AG20443 (cell line): ENCODE data around the gene GAB4.

Experiments
- DNase-seq: peaks from one replicate; pipeline ENCODE4 v3.0.0; 2012; ENCODE audit warnings: low spot score, mixed read lengths

Gene GAB4

DNA sequence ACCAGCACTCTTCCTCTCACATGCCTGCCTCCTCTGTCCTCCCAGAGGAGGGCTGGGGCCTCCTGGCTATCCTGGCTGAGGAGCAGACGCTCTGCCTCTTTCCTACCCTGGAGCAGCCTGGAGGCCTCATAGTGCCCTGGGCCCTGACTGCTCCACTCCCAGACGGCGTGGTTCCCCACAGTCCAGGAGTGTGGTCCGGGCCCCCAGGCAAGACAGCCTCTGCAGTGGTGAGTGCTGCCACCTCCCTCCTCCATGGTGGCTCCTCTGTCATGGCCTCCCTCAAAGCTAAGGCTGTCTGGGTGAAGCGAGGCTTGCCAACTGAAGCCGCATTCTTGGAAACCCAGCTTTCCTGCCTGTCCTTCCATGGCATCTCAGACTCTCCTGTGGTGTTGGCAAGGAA lies 19.8 kb downstream of the GAB4 start:
- DNase-seq = no peak

DNA sequence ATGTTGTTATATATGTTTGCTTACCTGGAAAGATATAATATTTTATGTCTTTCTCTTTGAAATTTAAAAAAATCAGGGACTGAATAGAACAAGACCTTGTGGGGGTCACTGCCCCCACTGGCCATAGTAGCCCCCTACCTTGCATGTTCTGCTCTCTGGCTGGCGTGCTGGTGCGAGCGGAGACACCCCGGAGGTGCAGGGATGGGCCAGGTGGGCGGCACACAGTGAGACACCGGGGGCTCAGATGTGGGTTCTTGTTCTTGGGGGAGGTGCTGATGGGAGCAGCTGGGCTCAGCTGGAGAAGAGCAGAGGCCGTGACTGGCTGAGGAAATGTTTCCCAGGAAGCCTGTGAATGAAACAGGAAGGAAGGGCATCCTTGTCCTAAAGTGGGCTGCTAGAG lies 20.2 kb downstream of the GAB4 start:
- DNase-seq = no peak

DNA sequence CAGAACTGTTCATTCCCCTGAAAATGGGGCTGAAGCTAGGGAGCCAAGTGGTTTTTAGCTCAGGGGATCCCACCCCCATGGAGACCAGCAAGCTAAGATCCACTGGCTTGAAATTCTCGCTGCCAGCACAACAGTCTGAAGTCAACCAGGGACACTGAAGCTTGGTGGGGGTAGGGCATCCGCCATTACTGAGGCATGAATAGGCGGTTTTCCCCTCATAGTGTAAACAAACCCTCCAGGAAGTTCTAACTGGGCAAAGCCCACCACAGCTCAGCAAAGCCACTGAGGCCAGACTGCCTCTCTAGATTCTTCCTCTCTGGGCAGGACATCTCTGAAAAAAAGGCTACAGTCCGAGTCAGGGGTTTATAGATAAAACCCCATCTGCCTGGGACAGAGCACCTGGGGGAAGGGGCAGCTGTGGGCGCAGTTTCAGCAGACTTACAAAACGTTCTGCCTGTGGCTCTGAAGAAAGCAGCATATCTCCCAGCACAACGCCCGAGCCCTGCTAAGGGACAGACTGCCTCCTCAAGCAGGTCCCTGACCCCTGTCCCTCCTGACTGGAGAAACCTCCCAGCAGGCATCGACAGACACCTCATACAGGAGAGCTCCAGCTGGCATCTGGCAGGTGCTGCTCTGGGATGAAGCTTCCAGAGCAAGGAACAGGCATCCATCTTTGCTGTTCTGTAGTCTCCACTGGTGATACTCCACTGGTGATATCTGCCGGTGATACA lies 32.7 kb downstream of the GAB4 start:
- no peak for DNase-seq

DNA sequence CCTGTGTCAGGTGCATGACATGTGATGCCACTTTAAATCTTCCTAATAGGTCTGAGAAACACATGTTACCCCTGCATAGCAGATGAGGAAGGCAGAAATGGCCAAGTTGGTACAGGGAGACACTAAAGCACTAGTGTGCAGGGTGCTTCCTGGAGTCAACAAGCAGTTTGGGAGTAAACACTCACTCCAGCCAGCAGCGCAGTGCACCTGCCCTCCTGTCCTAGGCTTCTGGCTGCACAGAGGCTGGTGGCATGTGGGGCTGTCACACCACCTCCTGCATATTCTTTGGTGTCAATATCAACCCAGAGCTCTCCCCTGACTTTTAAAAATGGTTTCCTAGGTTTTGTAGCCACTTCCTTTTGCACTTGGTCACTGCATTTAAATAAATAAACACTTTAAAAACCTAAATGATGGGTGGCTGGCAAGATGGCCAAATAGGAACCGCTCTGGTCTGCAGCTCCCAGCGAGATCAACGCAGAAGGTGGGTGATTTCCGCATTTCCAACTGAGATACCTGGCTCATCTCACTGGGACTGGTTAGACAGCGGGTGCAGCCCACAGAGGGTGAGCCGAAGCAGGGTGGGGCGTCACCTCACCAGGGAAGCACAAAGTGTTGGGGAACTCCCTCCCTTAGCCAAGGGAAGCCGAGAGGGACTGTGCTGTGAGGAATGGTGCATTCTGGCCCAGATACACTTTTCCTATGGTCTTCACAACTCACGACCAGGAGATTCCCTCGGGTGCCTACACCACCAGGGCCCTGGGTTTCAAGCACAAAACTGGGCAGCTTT lies 33.5 kb downstream of the GAB4 start:
- no peak for DNase-seq

DNA sequence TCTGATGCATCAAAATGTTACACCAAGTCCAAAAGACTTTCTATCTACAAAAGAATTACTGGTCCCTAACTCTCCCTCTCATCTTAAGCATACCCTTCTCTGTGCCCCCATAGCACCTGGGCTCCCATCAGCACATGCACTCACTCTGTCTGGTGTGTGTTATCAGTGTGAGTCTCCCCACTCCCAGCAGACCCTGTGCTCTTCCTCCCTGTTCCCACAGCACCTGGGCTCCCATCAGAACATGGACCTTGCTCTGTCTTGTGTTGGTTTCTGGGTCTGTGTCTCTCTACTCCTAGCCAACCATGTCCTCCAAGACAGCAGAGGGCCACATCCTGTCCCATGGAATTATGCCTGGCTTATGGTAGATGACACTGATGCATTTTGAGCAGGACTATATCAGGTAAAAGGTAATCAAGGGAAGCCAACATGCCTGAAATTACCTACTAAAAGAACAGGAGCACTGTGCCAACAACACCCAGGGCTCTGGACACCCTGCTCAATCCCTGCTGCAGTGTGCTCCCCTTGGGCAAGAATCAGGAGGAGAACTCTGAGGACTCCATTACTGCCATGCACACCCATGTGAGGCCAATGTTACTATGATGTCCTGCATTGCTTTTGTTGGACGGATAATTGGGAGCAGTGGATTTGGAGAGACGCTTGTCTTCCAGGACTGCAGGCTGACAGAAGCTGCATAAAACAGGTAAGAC lies 34.3 kb downstream of the GAB4 start:
- DNase-seq = no peak

DNA sequence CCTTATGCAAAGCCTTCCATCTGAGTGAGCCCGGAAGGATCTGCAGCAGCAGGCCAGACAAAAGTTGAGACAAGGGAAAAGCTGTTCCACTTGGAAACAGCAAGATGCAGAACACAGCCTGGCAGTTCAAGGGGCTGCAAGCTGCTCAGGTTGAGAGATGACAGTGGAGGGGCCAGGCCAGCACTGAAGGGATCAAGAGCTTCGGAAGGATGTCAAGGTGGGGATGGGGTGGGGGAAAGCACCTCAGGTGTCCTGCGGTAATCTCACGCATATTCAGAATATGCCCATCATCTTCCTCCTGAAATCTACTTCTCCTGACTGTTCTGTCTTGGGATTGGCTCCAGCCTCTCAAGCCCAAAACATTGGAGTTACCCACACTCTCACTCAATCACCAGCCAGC lies 35.7 kb downstream of the GAB4 start:
- DNase-seq = no peak

DNA sequence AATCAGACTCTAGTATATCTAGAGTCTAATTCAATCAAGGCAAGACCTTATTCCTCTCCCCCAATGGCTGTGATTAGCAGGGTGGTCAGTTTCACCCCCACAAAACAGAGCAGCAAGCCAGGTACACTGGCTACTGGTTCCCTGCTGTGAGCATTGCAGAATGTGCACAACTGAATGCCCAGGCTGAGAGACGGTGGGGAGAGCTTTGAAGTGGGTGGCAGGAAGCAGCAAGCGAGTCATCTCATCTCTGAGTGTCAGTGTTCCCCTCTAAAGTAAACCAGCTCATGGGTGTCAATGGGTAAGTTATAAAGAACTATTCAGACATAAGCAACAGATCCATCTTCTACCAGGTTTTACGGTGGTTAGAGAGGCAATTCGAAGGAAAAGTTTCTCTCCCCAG lies 37.6 kb downstream of the GAB4 start:
- no peak for DNase-seq

DNA sequence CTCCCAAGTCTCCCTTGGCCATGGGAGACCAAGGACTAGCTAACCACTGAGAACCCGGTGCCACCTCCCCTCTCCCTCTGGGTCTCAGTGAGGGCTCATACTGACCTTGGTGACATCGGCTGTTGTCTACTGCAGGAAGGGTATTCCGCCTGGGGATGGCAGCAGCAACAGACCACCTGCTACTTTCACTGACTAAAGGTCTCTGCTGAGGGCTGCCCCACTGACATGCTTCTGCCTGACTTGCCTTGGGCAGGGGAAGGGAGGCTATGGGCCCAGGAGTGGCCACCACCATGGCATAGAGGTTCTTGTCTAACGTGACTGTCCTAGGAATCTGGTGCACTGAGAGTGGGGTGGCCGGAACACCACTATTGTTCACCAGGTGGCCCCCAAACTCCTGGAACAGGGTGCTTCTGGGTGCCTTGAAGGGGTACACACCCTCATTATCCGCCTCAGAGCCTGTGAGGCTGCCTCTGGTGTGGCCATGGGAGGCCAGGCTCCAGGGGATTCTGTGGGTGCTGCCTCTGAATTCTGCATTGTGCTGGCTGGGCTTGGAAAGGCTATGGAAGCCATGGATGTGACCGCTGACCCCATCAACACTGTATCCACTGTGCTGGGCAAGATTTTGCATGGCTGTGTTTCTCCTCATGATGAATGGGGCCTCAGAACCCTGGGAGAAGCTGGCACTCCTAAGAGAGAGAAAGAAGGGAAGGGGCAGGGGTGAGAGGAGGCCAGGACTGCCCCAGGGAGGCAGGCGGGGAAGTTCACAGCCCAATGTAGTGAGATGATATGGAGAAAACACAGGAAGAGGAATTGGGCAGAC lies 38.3 kb downstream of the GAB4 start:
- no peak for DNase-seq

DNA sequence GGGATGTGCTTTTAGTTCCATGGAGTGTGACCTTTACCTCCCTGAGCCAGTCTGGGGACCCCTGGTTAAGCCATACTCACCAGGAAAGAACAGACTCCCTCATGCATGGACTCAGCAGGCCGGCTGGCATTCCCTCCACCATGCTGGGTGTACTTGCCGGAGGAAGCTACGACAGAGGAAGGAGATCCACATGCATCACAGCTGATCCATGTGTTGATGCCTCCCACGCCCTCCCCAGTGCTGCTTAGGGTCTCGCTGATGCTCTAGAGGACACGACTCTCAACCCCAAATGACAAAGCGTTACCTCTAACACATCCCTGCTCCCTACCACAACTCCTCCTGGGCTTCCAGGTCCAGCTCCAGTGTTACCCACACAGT lies 39.8 kb downstream of the GAB4 start:
- no peak for DNase-seq

DNA sequence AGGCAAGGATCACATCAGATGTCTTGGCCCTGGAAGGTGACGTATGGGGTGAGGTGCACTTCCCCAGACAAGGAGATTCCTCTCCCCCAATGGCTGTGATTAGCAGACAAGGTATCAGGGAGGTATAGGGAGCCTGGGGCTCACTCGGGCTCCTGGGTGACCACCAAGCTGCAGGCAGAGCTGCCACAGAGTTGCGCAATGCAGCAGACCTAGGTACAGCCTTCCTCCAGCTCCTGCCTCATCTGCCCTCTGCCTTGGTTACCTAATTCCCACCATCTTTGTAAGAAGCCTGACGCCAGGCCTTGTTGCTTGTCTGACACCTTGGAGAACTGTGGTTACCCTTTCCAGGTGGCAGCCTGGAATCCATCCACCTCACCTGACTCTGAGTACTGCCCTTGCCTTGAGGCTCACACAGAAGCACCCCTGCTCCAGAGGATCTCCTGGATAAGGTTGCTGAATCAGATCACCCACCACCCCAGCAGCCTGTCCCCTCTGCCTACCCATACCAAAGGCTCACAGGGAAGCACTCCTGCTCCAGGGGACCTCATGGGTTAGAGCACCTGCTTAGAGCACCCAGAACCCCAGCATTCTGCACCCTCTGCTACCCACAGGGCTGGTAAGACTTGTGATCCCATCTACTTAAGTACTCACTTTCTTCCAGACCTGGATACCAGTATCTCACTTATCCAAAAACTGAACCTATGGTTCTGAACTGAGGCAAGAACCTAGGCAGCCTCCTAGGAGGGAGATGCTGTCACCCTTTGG lies 40.4 kb downstream of the GAB4 start:
- no peak for DNase-seq

DNA sequence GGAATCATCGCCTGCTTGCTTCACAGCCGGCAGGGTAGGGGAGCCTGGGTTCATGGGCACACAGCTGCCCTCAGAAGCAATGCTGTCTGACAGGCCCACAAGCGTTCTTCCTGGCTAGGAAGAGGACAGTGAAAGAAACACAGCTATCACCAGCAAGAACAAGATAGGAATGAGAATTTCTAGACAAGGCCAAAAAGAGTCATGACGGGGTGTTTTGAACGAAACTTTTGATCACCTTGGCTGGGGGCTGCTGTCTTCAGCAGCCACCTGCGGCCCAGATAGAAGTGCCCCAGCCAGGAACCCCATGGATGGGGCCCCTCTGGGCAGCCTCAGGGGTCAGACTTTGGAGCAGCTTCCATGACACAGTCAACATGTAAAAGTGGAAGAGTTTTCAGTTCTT lies 41.8 kb downstream of the GAB4 start:
- no peak for DNase-seq

DNA sequence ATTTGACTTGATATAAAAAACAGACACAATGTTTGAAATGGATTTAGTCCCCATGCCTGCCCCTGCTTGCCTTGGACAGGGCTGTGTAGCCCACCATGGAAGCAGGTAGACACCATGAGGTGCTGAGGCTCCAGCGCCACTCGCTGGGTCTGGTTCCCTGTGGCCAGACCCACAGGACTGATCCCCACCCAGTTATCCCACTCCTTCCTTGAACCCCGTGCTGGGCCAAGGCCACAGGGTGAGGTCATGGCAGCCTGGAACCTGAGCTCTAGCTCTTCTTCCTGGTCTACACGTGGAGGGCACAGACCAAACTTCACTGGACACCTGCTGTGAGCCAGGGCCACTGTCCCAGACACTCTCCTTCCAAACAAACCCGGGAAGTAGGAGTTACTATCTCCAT lies 42.5 kb downstream of the GAB4 start:
- DNase-seq = peak; percentile 5

DNA sequence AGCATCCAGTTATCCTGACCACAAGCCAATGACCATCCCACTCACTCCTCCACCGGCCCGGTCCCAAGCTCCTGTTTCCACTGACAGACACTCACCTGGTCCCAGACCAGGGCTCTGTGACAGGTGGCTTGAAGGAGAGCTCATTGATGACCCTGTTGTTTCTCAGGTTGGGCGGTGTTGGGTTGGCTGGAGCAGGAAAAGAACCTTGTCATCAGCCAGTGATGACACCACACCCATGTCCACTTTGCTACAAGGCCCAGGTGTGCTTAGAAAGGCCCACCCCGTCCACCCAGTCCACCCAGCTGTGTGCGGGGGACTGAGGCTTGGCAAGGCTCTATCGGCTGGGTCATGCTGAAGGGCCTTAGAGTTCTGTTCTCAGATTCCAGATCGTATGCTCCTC lies 42.9 kb downstream of the GAB4 start:
- peak; percentile 5 for DNase-seq

DNA sequence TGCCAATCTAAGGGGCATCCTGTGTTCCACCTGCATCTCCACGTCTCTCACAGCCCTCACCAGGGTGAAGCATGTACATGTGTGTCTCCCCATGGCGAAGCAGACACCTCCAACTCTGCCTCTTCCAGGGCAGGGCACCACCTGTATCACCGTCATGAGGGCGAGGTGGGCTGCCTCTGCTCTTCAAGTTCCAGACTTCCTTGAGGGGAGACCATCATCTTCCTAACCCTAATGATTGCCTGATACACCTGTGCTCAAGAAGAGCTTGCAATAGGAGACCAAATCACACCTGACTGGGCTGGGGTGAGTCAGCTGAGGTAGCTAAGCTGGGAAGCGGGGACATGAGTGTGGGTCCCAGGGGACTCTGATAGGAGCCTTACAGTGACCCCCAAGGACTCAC lies 43.7 kb downstream of the GAB4 start:
- peak; percentile 4 for DNase-seq

DNA sequence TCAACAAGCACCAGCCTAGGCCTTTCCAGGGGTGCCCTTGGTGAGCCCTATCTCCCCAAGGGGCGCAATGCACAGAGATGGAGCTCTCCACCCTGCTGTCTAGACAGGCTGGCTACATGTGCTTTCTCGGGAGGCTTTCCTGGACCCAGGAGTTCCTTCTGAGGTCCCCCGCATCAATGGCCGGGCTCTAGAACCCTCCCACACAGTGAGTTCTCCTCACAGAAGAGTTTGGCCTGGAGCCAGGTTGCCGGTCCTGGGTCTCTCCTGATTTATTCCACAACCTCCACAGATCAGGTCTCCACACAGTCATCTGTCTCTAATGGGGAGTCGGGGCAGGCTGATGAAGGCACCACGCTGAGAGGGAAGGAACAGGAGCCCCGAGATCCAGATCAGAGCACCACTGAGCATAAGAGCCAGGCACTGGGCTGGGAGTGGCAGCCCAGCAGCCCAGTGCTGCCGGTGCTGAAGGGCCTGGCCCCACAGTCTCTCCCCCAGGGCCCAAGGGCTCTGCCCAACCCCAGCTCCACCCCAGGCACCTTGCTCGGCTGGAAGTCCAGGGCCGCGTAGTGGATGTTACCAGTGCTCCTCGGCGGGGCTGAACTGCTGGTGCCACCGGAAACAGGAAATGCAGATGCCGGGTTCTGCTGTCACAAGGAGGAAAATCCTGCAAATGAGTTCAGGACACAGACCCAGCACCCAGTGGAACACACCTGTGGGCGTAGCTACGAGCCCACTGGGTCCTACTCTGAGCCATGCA lies 44.7 kb downstream of the GAB4 start:
- peak; percentile 9 for DNase-seq

DNA sequence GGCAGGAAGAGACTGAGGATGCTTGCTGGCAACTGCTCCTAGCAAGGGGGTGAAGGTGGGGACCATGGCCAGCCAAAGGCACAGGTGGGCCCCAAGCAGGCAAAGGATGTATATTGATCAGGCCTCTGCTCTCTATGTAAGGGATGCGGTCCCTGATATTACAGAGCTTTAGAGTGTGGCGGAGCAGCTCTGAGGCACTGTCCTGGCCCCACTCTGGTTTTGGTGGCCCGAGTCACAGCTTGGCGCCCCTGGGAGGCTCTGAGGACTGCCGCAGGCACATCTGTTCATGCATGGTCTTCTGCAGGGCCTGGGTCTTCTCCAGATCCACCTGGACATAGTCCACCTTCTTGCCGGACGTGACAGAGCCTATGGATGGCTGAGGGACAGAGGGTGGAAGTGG lies 45.5 kb downstream of the GAB4 start:
- DNase-seq = no peak

DNA sequence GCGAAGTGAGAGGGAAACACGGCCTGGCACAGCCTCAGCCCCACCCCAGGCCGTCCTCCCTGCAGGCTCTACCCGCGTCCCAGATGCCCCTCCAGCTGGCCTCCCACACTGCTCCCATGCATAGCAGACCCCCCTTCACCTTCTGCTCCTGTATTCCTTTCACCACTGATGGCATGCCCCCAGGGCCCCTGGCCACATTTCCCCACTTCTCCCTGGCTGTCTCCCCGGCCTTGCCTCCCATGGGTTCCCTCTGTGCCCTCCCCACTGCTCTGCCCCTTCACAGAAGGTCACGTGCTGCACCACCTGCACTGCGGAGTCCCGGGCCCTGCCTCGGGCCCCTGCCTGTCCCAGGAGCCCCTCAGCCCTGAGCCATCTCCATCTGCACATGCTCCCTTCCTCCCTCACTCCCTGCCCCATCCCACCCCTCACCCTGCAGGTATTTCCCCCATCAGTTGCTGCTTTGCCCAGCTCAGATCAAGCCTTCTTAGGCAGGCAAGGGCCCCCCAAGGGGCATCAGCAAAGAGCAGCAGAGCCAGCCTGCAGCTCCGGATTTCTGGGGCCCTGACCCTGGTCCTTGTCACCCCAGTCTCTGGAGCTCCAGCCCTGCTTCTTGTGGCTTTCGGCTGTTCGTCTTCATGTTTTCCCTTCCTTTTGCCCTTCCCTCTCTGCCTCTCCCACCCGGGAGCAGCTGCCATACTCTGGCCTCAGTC lies 46.4 kb downstream of the GAB4 start:
- DNase-seq = peak; percentile 6

DNA sequence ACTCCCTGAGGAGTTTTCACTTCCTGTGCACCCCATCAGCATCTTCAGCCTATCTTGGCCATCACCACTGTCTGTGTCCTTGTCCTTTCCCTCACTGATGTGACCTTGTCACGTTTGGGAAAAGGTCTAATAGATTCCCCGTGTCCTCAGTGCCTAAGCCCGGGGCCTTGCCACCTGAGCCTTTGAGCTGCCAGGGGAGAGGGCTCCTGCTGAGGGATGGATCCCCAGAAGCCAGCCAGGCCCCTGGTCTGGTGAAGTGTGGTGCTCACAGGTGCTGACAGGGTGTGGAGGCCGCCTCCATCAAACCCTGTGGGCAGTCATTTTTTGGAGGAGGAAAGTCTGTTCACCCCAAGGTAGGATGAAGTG lies 47.2 kb downstream of the GAB4 start:
- peak; percentile 10 for DNase-seq

DNA sequence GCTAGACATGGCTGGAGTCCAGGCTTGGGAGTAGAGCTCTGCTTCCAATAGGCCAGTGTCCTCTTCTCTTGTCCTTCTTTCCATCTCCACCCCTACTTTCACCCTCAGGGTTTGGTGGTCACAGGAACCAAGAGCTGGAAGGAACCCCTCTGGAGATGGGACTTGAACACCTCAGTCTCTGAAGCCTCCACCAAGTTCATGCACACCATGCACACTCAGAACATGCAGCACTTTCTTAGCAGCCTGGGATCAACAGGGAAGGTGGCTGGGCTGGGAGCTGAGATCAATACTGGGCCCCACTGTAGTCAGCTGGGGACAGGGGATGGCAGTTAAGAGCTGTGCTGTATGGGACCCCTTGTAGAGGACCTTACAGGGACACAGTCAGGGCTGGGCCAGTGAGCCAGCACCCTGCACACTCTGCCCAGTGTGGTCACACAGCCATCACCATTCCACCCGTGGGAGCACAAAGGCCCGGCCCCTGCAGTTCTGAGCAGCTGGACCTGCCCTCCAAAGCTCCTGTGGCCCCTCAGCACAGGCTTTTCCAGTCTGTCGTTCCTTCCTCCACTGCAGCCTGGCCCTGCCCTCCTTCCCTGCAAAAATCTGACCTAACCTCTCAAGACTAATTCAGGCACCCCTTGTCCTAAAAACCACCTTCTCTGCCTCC lies 47.7 kb downstream of the GAB4 start:
- DNase-seq = peak; percentile 11
